GM19240 (cell line): ENCODE measurements around the gene UBE4A.

ENCODE experiments used
- DNase-seq: peaks from one replicate; pipeline ENCODE4 v3.0.0; 2011; ENCODE audit warnings: low spot score; ENCODE audit not compliant: insufficient read length

UBE4A gene

DNA sequence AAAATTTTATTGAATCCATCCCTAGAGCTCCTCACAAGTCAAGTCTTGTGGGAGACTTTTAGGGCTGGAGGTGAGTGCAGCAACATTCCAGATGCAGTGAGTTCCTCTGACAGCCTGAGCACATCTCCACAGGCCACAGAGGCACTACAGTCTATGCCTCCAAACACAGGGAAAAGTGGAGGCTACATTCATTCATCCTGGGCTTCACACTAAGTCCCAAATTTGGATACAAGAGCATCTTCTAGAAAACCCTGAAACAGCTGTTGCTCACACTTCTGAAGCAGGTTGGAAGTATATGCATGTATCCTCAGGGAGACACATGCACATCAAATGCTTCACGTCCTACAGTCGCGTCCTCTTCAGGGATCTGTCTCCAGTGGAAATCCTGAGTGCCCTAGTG lies 18.1 kb upstream of the UBE4A start:
- no peak for DNase-seq

DNA sequence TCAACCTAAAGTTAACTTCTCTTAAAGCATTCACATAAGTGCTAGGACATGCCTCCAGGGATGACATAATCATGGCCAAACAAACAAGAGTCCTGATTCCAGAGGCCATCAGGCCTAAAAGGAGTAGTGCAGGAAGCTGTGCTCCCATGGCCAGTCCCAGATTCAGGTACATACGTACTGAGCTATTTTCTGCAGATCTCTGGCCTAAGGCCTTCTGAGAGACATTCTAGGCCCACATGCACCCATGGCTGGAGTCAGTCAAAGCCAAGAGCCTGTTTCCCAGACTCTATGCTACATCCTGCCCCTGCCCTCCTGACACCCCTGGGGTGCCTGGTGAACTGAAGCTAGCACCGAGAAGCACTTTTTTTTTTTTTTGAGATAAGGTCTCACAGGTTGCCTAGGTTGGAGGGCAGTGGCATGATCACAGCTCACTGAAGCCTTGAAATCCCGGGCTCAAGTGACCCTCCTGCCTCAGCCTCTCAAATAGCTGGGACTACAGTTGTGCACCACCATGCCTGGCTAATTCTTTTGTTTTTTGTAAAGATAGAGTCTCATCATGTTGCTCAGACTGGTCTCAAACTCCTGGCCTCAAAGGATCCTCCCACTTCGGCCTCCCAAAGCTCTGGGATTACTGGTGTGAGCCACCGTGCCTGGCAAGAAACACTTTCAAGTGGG lies 17.4 kb upstream of the UBE4A start:
- no peak for DNase-seq

DNA sequence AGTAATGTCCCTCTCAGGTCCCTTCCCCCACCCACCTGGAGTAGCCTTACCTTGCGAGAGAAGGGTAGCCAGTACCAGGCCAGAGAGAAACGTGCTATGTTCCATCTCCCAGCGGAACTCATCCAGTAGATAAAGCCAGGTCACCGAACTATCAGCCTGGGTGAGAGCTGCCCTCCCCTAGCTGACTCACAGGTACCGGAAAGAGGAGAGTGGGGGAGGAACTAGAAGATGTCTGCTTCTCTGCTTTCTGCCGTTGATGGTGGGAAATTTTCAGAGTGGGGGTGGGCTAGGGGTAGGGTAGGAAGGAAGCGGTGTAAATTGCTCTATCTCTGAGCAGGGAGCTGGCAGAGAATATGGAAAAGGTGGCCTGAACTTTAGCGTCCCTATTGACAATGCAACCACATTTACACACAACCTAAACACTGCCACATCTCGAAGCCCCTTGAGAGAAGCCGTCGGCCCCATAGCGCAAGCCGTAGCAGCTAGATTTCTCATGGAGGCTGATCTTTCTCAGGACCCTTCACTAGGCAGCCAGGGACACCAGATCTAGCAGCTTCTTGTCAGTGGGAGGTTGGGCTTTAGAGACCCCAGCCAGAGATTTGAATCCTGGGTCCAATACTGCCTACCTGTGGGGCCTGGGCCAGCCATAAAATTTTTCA lies 16.8 kb upstream of the UBE4A start, which contains the start of gene CD3D:
TSS of gene CD3D (minus strand) at position 203 of the 659 bp plus-strand sequence. CDS start at position 105, 98 bp downstream.
- DNase-seq: no peak

DNA sequence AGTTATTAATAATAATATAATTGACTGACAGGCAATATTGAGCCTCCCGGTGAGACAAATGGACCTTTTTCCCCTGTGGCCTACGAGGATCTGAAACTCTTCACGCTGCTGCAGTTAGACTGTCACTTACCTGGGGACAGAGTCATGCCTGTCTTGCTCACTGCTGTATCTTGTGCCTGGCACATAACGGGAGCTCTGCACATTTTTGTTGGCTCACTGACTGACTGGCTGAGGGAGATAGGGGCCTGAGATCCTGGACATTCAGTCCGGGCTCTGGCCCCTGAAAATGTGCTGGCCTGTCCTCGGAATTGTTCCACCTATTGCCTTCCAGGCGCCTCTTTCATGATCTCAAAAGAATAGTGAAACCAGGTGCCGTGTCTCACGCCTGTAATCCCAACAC lies 16.2 kb upstream of the UBE4A start:
- no peak for DNase-seq

DNA sequence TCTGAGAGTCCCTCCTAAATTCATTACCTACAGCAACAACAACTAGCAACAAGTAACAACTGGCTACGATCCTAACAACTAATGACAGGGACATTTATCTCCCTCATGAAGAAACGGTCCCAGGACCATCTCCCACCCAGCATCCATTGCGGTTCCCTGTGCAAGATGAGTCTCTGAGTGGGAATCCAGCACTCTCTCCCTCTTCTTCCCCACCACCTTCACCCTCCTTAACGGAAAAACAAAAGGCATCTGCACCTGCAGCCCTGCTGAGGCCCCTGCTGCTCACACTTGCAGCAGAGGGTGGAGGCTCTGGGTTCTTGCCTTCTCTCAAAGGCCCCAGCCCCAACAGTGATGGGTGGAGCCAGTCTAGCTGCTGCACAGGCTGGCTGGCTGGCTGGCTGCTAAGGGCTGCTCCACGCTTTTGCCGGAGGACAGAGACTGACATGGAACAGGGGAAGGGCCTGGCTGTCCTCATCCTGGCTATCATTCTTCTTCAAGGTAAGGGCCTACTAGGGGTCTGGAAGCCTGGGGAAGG lies 15.4 kb upstream of the UBE4A start, which contains the start of gene CD3G:
TSS of gene CD3G (plus strand) at position 364 of the 535 bp plus-strand sequence. CDS start at position 444, 80 bp downstream.
- no peak for DNase-seq

DNA sequence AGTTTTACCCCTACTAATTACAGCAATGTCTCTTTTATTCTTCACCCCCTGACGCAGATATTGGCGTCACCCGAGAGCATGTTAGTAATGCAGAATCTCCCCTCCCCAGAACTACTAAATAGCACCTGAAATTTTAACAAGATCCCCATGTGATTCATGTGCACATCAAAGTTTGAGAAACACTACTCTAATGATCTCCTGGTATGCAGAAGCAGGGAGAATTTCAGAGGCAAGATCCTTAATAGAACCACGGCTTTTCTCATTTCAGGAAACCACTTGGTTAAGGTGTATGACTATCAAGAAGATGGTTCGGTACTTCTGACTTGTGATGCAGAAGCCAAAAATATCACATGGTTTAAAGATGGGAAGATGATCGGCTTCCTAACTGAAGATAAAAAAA lies 9.9 kb upstream of the UBE4A start:
- DNase-seq: no peak

DNA sequence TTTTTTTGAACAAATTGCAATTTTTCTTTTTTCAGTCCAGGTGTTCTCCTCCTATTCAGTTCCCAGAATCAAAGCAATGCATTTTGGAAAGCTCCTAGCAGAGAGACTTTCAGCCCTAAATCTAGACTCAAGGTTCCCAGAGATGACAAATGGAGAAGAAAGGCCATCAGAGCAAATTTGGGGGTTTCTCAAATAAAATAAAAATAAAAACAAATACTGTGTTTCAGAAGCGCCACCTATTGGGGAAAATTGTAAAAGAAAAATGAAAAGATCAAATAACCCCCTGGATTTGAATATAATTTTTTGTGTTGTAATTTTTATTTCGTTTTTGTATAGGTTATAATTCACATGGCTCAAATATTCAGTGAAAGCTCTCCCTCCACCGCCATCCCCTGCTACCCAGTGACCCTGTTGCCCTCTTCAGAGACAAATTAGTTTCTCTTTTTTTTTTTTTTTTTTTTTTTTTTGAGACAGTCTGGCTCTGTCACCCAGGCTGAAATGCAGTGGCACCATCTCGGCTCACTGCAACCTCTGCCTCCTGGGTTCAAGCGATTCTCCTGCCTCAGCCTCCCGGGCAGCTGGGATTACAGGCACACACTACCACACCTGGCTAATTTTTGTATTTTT lies 6.2 kb upstream of the UBE4A start:
- DNase-seq: no peak

DNA sequence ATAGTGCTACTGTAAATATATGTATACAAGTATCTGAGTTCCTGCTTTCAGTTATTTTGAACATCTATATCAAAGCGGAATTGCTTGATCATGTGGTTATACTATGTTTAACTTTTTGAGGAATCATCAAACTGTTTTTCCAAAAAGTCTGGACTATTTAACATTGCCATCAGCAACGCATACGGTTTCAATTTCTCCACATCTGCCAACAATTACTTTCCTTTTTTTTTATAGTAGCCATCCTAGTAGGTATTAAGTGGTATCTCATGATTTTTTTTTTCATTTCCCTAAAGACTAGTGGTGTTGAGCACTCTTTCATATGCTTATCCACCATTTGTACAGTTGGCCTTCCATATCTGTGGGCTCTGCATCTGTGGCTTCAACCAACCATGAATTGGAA lies 1.3 kb upstream of the UBE4A start:
- no peak for DNase-seq

DNA sequence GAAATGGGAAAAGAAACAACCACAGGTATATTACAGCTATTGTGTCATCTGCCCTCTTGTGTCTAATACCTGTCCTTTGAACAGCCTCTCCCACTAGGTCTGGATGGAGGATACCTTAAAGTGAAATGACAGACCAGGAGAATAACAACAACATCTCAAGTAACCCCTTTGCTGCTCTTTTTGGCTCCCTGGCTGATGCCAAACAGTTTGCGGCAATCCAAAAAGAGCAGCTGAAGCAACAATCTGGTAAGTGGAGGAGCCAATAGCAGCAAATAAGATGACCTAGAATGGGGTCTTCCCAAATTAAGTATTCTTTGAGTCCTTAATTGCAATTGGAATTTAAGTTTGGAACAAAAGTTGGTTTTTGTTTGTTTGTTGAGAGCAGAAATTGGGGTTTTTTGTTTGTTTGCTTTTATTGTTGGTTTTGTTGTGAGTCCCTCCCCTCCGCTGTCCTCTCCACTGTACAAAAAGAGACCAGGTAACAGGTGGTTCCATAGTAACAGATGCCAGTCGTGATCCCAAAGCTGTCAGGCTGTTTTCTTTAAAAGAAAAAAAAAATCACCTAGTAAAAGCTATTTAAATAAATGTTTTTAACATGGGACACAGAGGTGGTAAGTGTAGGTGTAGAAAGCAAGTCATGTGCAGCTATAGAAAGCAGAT lies 5.7 kb downstream of the UBE4A start:
- no peak for DNase-seq

DNA sequence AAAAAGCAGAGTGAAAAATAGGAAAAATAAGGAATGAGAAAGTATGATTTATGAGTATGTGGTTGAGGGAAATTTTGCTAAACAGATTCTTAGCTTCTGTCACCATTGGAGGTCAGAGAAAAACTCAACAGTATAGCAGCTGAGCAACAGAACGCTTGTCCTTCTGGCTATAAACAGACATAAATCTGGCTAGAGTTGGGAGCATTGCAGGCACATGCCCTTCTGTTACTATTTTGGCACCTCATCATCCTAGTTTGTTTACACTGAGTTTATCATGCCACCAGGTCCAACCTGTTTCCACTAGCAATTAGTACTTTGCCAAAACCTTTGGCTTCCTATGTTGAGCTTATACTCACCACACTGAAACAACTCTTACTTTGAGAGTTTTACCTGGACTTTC lies 6.9 kb downstream of the UBE4A start:
- DNase-seq: no peak

DNA sequence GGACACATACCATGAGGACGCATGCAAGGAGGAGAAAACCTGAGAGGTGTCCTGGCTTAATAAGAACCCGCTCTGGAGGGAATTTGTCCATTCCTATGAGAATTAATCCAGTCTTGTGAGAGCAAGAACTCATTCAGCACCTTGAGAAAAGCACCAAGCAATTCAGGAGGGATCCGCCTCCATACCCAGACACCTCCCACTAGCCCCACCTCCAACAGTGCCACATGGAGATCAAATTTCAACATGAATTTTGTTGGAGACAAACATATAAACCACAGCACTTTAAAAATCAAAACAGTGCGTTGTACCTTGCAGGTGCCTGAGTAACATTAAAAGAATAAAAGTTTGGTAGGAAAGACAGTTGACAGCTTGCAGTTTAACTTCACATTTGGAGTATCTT lies 11.4 kb downstream of the UBE4A start:
- DNase-seq: no peak

DNA sequence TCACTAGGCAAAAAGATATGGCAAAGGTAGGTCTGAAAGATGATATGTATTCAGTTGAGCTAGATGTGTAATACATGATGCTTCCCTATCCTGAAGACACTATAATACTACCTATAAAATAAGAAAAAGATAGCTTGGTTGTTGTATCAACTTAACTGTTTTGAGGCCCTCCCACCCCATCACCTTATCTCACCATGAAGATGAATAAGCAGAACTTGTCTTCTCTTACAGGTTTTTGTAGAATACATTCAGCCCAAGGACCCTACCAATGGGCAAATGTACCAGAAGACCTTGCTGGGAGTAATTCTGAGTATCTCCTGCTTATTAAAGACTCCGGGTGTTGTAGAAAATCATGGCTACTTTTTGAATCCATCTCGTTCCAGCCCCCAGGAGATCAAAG lies 13.9 kb downstream of the UBE4A start:
- DNase-seq: no peak

DNA sequence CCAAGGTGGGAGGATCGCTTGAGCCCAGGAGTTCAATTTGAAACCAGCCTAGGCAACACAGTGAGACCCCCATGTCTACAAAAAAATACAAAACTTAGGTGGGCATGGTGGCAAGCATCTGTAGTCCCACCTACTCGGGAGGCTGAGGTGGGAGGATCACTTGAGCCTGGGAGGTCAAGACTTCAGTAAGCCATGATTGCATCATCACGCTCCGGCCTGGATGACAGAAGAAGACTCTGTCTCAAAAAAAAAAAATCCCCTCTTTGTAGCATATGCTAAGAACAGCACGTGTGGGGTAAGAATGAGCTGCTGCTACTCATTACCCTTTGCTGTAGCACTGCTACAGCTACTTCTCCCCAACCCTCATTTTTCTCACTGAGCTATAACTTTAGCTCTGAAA lies 14.5 kb downstream of the UBE4A start:
- no peak for DNase-seq

DNA sequence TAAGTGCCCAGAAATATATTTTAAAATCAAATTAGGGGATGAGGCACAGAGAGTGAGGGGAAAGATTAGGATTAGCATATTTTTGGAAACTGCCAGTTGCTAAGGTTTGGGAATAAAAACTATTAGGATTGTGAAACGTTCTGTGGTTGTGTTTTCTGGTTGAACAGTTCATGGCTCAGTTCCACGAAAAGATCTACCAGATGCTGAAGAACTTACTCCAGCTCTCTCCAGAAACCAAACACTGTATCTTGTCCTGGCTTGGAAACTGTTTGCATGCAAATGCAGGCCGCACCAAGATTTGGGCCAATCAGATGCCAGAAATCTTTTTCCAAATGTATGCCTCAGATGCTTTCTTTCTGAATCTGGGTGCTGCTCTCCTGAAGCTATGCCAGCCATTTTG lies 15.3 kb downstream of the UBE4A start:
- DNase-seq: no peak

DNA sequence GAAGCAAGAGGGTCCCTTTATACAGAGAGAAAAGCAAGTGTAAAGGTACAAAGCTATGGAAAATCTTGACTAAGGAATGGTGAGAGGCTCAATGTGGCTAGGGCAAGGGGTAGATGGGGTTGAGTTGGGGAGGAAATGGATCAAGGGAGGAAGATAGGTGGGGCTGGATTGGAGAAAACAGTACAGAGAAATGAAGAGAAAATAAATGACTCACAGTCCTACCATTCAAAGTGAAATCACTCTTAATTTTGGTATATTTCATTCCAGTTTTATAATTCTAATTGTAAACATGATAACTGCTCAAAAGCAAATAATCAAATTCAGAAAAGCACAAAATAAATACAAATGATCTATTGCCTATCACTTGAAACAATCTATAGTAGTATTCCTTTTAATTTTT lies 16.6 kb downstream of the UBE4A start:
- DNase-seq: no peak

DNA sequence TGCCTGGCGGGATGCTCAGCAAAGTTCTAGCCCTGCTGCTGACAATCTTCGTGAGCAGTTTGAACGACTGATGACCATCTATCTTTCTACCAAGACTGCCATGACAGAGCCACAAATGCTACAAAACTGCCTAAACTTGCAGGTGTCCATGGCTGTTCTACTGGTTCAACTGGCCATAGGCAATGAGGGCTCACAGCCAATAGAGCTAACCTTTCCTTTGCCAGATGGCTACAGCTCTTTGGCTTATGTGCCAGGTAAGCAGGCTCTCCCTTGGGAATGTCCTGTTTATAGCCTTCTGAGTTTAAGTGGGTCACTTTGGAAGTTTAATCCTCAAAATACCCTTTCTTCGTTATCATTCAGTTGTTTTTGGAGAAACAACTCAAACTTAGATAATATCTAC lies 20.1 kb downstream of the UBE4A start:
- no peak for DNase-seq

DNA sequence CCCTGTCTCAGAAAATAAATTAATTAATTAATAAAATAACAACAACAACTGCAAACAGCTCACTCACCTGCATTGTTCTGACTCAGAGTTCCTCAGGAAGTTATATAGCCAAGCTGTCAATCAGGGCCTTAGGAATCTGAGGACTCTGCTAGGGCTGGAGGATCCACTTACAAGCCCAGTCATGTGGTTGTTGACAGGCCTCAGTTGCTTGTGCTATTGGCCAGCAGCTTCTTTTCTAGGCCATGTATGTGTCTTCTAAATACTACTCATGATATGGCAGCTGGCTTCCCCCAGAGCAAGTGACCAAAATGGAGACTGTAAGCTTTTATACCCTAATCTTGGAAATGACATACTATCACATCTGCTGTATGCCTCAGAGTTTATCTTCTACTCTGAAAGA lies 21.2 kb downstream of the UBE4A start:
- no peak for DNase-seq

DNA sequence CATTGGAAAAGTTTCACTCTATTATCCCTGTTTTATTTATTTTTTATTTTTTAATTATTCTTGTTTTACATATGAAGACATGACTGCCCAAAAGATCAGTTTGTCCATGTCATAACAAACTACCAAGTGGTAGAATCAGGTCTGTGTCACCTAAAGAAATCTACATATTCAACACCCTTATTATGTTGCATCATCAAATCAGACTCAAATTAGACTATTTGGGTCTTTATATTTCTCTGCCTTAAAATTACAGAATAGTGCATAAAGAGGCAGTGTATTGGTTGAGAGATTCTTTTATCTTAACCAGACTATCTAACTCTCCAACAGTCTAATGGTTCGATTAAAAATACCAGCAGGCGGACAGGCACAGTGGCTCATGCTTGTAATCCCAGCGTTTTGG lies 23.6 kb downstream of the UBE4A start:
- no peak for DNase-seq

DNA sequence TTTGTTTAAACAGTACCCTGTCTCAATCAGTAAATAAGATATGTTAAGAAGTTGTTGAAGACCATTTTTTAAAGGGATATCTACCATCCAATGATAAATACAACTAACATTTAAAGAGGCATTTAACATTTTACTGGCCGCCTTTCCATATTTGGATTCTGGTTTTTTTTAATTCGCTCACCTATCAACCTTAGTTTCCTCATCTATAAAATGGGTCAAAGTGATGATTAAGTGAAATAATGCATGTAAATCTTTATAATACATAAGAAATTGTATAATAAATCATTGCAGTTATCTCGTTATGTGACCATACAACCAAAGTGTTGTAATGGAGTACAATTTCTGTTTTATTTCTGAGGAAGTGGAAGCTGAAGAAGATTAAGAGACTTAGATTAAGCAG lies 24.3 kb downstream of the UBE4A start:
- no peak for DNase-seq

DNA sequence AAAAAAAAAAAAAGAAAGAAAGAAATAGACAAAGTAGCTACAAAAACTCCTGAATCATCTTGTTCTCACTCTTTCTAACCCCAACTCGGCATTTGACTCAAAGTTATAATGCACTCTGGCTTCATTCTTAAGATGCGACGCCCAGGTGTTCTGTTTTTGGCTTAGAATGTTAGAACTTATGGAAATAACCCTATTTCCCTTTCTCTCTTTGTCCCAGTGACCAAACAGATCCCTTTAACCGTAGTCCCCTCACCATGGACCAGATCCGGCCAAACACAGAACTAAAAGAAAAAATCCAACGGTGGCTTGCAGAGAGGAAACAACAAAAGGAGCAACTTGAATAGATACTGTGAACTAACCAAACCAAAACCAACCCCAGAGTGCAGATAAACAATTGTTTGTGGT lies 36.7 kb downstream of the UBE4A start:
- no peak for DNase-seq

DNA sequence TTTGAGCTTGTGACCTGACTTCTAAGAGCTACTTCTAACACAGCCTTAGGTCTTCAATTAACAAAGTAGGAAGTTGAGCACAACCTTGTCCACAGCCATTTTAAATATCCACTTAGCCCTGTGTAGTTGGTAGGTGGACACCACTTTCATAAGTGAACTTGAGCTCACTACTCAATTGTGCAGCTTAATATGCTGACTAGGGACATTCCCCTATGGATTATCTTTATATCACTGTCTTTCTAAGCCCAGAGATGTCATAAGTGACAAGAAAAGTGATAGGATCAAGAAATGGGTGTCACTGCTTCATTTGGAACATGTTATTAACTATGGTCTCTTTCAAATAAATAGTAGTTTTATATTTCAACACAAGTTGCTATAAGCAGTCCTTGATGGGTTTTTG lies 38.0 kb downstream of the UBE4A start:
- no peak for DNase-seq
